HCEC 1CT (cell line): Measurements from ENCODE around the gene KIAA1549.
"Not testable (repeated sequence)": the region's sequence is repeated elsewhere in the genome, so short reads cannot be mapped to it uniquely, and the experiment has no call there.

Experiments
- DNase-seq: peaks from one replicate; pipeline ENCODE4 v3.0.0-alpha.2; 2017

KIAA1549 gene

GRCh38 chr7:138798836-138799235 lies 182.4 kb downstream of the KIAA1549 start:
- DNase-seq = no peak

DNA sequence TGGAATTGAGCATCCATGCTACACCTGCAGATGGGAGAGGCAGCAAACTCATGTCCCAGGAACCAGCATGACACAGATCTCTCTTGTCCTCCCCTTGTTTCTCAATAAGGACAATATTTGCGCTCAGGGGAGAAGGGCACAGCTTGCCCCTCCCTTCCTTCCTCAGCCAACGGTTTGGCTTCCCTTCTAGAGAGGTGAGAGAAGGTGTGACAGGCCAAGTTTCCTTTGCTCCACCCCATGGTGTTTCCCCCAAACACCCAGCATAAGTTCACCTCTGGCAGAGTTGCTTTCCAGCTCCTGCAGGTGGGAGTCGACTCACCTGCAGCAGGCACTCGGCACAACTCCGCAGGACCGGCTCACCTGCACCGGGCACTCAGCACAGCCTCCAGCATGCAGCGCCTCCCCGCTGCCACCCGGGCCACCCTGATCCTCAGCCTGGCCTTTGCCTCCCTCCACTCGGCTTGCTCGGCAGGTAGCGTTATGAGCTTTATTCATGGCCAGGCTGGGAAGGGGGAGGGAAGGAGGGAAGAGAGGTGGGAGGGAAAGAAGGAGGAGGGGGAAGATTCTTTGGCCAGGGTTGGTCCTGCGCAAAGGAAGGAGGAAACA lies 183.4 kb downstream of the KIAA1549 start, which contains the start of the genes ATP6V0A4 and TMEM213:
TSS of gene ATP6V0A4 (minus strand) at position 482 of the 606 bp plus-strand sequence. CDS start 26,949 bp downstream, outside the sequence.
TSS of gene TMEM213 (plus strand) at position 280 of the 606 bp plus-strand sequence. CDS start at position 391, 111 bp downstream.
- no peak for DNase-seq

DNA sequence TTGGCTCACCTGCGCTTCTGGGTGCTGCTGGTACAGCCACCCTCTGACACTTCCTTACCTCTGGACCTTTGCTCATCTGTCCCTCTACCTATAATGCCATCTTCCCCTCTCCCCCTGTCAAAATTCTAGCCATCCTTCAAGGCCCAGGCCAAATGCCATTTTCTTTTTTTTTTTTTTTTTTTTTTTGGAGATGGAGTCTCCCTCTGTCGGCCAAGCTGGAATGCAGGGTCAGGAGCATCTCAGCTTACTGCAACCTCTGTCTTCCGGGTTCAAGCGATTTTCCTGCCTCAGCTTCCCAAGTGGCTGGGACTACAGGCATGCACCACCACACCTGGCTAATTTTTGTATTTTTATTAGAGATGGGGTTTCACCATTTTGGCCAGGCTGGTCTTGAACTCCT lies 184.1 kb downstream of the KIAA1549 start:
- DNase-seq = not testable (repeated sequence)

- no peak for DNase-seq
These were observed 185.1 kb downstream of the KIAA1549 start for GRCh38 chr7:138796038-138796615.

- DNase-seq = no peak
These were observed 195.4 kb downstream of the KIAA1549 start for GRCh38 chr7:138785587-138786437.

GRCh38 chr7:138784692-138785091 lies 196.5 kb downstream of the KIAA1549 start:
- DNase-seq = no peak
